Measurements from ENCODE around the gene NELL1.

NELL1 gene

DNA sequence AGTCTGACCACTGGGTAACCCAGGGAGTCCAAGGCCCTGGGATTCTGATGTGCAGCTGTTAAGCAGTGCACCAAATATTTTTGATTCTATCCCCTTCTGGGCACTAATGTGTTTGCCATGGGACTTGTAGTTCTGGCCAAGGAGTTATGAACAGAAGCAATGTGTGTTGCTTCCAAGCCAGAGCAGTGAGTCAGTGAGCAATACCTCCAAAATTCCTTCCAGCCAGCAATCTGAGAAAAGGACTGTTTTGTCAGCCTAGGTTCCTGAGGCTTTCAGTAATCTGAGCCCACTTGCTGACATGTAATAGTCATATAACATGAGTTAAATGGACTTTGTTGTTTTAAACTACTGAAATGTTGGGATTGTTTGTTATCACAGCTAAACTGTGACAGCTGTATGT lies 311.4 kb downstream of the NELL1 start:
- Histone ChIP-seq H3K27ac (no peak overlapping the region), H3K36me3 (no peaks in the 10 kb centered on the region), H3K27me3 (no peaks in the 10 kb centered on the region), H3K4me1 (no peaks in the 10 kb centered on the region), H3K9ac (no peak overlapping the region), H3K9me3 (no peaks in the 10 kb centered on the region), H3K4me3 (no peak overlapping the region), H4K20me1 (no peaks in the 10 kb centered on the region), H3K4me2 (no peak overlapping the region)
- no peak for TF ChIP-seq Cebpa-rat (IDR thresholded peaks at IDR 0.05)

DNA sequence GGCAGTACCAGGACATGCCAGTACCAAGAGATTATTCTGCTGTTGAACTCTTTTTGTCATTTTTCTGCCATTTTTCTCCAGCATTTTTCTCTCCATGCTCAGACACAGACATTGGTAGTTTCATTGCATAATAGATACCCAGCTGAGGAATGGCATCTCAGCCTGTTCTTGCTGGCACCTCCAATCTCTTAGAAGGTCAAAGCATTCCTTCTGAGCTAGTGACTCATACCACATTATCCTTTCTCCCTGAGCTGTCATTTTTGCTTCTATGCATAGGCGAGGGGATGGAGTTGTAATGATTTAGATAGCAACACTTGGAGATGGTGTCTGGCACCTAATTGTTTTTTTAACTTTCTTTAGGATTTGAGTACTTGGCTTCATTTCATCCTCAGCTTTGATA lies 321.1 kb downstream of the NELL1 start:
- no peaks in the 10 kb centered on the region for H3K9me3 ChIP-seq

DNA sequence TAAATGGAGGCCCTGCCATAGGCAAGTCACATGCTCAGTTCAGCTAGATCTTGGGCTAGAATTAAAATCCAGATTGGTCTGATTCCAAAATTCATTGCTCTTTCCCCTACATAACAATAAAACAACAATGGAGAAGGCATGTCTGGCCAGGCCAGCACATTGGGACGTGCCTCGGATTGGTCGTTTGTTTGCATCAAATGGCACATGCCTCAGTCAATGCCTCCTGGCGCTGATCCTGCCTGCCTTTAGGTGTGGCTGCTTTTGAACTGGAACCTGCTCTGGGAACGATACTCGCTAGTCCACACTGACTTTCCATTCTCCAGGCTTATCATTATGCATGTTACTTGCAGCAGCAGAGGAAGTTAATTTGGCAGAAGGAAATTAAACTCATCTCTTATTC lies 322.1 kb downstream of the NELL1 start:
- no peaks in the 10 kb centered on the region for H3K9me3 ChIP-seq
- no peaks in the 10 kb centered on the region for H3K36me3 ChIP-seq

More for the DNA sequence above, 321.1 kb downstream of the NELL1 start:
- Histone ChIP-seq H3K9ac (no peak overlapping the region), H3K27me3 (no peaks in the 10 kb centered on the region), H3K4me3 (no peak overlapping the region), H3K36me3 (no peaks in the 10 kb centered on the region), H3K4me2 (no peak overlapping the region), H3K27ac (no peak overlapping the region), H3K4me1 (no peaks in the 10 kb centered on the region), H4K20me1 (no peaks in the 10 kb centered on the region)
- TF ChIP-seq Cebpa-rat (IDR thresholded peaks at IDR 0.05), result no peak

DNA sequence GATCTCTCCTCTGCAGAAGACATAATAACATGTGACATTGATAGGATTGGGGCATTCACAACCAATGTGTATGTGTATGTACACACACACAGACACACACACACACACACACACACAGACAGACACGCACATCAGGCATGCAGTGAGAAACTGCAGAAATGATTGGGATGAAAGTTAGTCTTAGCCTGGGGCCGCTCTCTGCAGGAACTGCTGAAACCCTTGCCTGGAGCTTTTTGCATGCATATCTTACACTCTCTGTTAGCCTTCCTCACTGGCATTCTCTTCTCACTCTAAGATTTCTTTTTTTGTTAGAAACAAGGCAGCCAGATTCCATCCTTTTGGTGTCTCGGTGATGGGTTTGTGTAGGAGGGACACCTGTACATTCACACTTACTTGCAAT lies 337.9 kb downstream of the NELL1 start:
- TF ChIP-seq Cebpa-rat (IDR thresholded peaks at IDR 0.05), result no peak
- no peak overlapping the region for H3K4me2 ChIP-seq
- H3K27me3 ChIP-seq, result no peaks in the 10 kb centered on the region
- no peaks in the 10 kb centered on the region for H3K4me1 ChIP-seq
- no peak overlapping the region for H3K9ac ChIP-seq
- no peak overlapping the region for H3K27ac ChIP-seq
- no peaks in the 10 kb centered on the region for H3K36me3 ChIP-seq
- H3K9me3 ChIP-seq, result no peaks in the 10 kb centered on the region
- H3K4me3 ChIP-seq, result no peak overlapping the region
- no peaks in the 10 kb centered on the region for H4K20me1 ChIP-seq

More for the DNA sequence above, 322.1 kb downstream of the NELL1 start:
- Histone ChIP-seq H3K4me3 (no peak overlapping the region), H4K20me1 (no peaks in the 10 kb centered on the region), H3K27me3 (no peaks in the 10 kb centered on the region), H3K27ac (no peak overlapping the region), H3K4me2 (no peak overlapping the region), H3K4me1 (no peaks in the 10 kb centered on the region), H3K9ac (no peak overlapping the region)
- TF ChIP-seq Cebpa-rat (IDR thresholded peaks at IDR 0.05), result no peak

DNA sequence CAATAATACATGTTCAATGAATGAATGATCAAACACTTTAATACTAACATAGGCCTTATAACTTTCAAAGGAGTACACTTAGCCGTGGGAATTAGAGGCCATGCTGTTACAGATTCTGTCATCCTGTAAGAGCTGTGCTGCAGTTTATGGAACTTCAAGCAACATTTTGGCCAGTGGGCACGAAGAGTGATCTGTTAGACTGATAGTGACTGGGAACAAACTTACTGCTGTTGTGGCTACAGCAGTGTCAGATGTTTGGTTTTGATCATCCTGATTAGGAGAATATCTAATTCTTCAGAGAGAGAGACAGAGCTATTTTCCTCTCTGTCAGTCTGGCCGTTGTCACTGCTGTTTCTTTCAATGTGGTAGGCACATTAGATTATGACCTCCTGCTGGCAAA lies 348.9 kb downstream of the NELL1 start:
- H3K9ac ChIP-seq, result no peak overlapping the region
- H3K9me3 ChIP-seq, result no peaks in the 10 kb centered on the region
- H3K4me1 ChIP-seq, result no peaks in the 10 kb centered on the region
- no peak overlapping the region for H3K27ac ChIP-seq
- H3K36me3 ChIP-seq, result no peaks in the 10 kb centered on the region
- H3K4me2 ChIP-seq, result no peak overlapping the region
- no peak for TF ChIP-seq Cebpa-rat (IDR thresholded peaks at IDR 0.05)
- no peak overlapping the region for H3K4me3 ChIP-seq
- H4K20me1 ChIP-seq, result no peaks in the 10 kb centered on the region
- no peaks in the 10 kb centered on the region for H3K27me3 ChIP-seq

DNA sequence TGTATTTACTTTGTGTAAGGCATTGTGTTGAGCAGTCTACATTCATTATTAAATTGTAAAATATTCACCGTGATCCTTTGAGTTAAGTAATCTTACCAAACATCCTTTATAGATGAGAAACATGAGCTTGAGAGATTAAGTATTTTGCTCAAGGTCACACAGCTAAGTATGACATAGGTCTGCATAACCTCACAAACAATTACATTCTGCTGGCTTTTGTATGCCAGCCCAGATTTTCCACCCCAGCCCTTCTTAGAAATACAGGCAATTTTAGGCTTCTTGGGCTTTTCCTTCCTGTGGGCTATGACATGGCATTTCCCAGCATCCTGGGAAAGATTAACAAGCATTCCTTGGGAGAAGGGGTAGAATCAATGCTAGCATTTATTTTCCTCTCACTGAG lies 357.3 kb downstream of the NELL1 start:
- Histone ChIP-seq H3K9me3 (no peaks in the 10 kb centered on the region), H3K9ac (no peak overlapping the region), H4K20me1 (no peaks in the 10 kb centered on the region), H3K4me2 (no peak overlapping the region), H3K27me3 (no peaks in the 10 kb centered on the region), H3K27ac (no peak overlapping the region), H3K4me1 (no peaks in the 10 kb centered on the region), H3K36me3 (no peaks in the 10 kb centered on the region), H3K4me3 (no peak overlapping the region)
- no peak for TF ChIP-seq Cebpa-rat (IDR thresholded peaks at IDR 0.05)

DNA sequence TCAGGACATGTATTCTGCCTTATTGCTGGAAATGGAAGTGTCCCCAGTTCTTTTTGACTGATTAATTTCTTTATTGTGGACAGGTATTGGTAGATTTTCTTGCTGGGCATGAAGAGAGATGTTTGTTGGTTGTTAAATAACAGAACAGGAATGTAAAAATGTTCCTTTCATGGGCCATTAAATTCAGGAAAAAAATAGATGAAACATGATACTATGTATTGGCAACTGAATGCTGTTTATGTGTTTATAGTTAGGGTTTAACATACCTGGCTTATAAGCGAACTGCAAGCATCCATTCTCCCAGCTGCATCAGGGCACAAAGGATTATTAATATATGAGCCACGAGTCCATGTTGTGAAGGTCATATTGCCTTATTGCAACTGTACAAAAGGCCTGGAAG lies 368.5 kb downstream of the NELL1 start:
- H3K9me3 ChIP-seq, result no peaks in the 10 kb centered on the region
- H3K9ac ChIP-seq, result no peak overlapping the region
- H3K4me2 ChIP-seq, result no peak overlapping the region
- no peaks in the 10 kb centered on the region for H3K27me3 ChIP-seq
- no peaks in the 10 kb centered on the region for H4K20me1 ChIP-seq
- no peak for TF ChIP-seq Cebpa-rat (IDR thresholded peaks at IDR 0.05)
- H3K36me3 ChIP-seq, result no peaks in the 10 kb centered on the region
- no peaks in the 10 kb centered on the region for H3K4me1 ChIP-seq
- no peak overlapping the region for H3K27ac ChIP-seq
- no peak overlapping the region for H3K4me3 ChIP-seq

DNA sequence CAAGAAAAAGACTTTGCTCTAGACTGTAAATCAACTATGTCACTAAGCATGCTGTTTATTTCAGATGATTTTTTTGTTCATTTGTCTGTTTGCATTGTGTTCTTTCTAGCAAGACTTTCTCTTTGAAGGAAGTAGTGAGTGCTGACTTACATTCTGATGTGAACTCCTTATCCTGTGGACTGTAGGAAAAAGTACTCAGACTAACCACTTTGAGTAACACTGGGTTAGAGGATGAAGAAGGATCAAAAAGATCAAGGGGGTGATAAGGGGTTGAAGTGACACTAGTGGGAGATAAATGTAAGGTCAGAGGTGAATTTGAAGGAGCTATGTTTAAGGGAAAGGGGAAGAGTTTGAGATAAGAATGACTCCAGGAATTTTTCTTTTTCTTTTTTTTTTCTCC lies 369.4 kb downstream of the NELL1 start:
- no peaks in the 10 kb centered on the region for H3K4me1 ChIP-seq
- H4K20me1 ChIP-seq, result no peaks in the 10 kb centered on the region
- H3K4me3 ChIP-seq, result no peak overlapping the region
- H3K27me3 ChIP-seq, result no peaks in the 10 kb centered on the region
- H3K27ac ChIP-seq, result no peak overlapping the region
- no peak overlapping the region for H3K9ac ChIP-seq
- H3K4me2 ChIP-seq, result no peak overlapping the region
- no peaks in the 10 kb centered on the region for H3K9me3 ChIP-seq
- TF ChIP-seq Cebpa-rat (IDR thresholded peaks at IDR 0.05), result no peak
- no peaks in the 10 kb centered on the region for H3K36me3 ChIP-seq

DNA sequence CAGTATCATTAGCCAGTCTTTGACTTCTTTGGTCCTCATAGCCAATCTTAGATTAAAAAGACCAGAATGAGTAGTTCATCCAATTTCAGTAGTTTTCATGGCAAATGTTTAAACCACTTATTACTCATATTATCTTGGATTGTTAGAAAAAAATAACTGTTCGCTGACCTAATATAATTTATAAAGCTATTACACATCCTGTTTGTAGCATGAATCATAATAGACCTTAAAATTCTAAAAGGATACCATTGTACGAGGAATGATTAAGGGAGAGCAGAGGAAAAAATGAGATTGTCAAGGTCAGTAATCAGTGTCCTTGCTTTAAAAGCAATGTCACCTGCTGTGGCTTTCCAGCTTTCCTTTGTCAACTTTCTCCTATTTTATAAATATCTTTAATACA lies 371.2 kb downstream of the NELL1 start:
- H3K27ac ChIP-seq, result no peak overlapping the region
- no peak overlapping the region for H3K4me3 ChIP-seq
- H3K36me3 ChIP-seq, result no peaks in the 10 kb centered on the region
- no peak for TF ChIP-seq Cebpa-rat (IDR thresholded peaks at IDR 0.05)
- no peaks in the 10 kb centered on the region for H3K27me3 ChIP-seq
- H3K9me3 ChIP-seq, result no peaks in the 10 kb centered on the region
- no peak overlapping the region for H3K4me2 ChIP-seq
- H4K20me1 ChIP-seq, result no peaks in the 10 kb centered on the region
- H3K9ac ChIP-seq, result no peak overlapping the region
- no peaks in the 10 kb centered on the region for H3K4me1 ChIP-seq

DNA sequence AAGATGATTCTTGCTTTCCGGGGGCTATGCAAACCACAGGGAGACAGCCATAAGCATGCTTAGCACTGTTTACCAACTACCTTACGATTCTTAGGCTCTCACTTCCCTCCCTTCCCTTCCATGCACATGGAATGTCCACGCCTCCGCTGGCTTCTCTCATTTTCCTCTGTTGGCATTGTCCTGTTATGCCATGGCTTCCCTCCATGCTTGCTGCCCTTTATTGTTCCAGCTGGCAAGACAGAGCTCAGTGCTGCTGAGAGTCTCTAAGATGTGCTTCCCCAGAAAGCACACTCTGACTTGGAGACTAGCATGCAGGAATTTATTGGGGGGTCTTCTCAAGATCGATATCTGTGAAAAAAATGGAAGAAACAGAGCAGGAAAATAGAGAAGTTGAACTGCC lies 379.2 kb downstream of the NELL1 start:
- no peak overlapping the region for H3K4me2 ChIP-seq
- H4K20me1 ChIP-seq, result no peaks in the 10 kb centered on the region
- H3K36me3 ChIP-seq, result no peaks in the 10 kb centered on the region
- no peak for TF ChIP-seq Cebpa-rat (IDR thresholded peaks at IDR 0.05)
- H3K27me3 ChIP-seq, result no peaks in the 10 kb centered on the region
- H3K4me1 ChIP-seq, result no peaks in the 10 kb centered on the region
- H3K9me3 ChIP-seq, result no peaks in the 10 kb centered on the region
- no peak overlapping the region for H3K4me3 ChIP-seq
- H3K9ac ChIP-seq, result no peak overlapping the region
- no peak overlapping the region for H3K27ac ChIP-seq

DNA sequence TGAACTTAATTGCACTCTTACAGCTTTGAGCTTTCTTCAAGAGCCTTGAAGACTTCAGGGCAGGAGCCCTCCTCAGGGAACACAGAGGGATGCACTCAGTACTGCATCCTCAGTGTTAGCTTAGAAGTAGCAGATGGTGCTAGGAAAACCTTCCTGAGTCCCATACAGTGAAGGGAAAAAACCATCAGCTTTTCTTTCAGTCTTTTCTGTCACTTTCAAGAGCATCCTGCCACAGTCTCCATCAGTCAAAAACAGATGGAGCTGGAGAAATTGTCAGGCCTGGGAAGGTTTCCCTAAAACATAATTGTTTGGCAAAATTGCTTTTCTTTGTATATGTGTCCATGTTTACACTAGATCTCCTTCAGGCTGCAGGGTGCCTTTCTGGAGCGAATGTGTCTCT lies 384.1 kb downstream of the NELL1 start:
- no peak for TF ChIP-seq Cebpa-rat (IDR thresholded peaks at IDR 0.05)
- Histone ChIP-seq H3K27me3 (no peaks in the 10 kb centered on the region), H3K9me3 (no peaks in the 10 kb centered on the region), H3K4me1 (no peaks in the 10 kb centered on the region), H3K4me2 (no peak overlapping the region), H3K36me3 (no peaks in the 10 kb centered on the region), H4K20me1 (no peaks in the 10 kb centered on the region), H3K27ac (no peak overlapping the region), H3K9ac (no peak overlapping the region), H3K4me3 (no peak overlapping the region)
